Testis (tissue), 2 donors: ENCODE results near the gene ITPKB.

Source experiments
- POLR2A ChIP-seq: fragments of 450-650 bp; IDR thresholded peaks from one replicate; pipeline ENCODE4 v1.6.1; 2017; ENCODE audit warnings: antibody characterized with exemption, mild to moderate bottlenecking, moderate library complexity
- TF ChIP-seq, protein P1 (sequence below), 3 experiments: fragments of 450-650 bp in 2 of 3; fragments of 200-600 bp in 1 of 3; sonication (generic) in 1 of 3; IDR thresholded peaks; one replicate each; pipeline ENCODE4 v1.5.1; 2016 to 2019; ENCODE audit warnings: antibody characterized with exemption in 3 of 3, mild to moderate bottlenecking in 2 of 3, moderate library complexity in 1 of 3

DNA sequence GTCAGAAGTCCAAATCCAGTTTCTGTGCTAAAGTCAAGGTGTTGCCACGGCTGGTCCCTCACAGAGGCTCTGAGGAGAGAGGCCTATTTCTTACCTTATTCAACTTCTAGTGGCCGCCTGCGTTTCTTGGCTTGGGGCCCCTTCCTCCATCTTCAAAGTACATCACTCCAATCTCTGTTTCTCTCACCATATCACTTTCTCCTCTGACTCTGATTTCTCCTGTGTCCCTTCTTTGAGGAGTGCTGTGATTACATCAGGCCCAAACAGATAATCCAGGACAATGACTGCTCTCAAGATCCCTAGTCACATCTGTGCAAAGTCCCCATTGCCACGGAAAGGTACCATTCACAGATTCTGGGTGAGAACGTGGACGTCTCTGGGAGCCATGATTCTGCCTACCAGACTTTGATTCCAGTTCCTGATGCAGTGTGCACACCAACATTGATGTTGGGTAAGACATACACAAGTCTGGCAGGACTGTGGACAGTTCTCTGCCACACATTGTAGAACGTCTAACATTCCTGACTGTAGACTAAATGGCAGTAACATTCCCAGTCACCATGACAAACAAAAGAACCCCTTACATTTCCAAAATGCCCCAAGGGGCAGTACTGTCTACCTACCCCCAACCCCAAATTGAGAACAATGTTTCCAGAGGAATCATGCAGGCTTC lies 43.0 kb upstream of the ITPKB start:
- TF ChIP-seq, protein P1, sequence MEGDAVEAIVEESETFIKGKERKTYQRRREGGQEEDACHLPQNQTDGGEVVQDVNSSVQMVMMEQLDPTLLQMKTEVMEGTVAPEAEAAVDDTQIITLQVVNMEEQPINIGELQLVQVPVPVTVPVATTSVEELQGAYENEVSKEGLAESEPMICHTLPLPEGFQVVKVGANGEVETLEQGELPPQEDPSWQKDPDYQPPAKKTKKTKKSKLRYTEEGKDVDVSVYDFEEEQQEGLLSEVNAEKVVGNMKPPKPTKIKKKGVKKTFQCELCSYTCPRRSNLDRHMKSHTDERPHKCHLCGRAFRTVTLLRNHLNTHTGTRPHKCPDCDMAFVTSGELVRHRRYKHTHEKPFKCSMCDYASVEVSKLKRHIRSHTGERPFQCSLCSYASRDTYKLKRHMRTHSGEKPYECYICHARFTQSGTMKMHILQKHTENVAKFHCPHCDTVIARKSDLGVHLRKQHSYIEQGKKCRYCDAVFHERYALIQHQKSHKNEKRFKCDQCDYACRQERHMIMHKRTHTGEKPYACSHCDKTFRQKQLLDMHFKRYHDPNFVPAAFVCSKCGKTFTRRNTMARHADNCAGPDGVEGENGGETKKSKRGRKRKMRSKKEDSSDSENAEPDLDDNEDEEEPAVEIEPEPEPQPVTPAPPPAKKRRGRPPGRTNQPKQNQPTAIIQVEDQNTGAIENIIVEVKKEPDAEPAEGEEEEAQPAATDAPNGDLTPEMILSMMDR (IDR thresholded peaks at IDR 0.05), result no peak
- TF ChIP-seq POLR2A, result no peak
